Thoracic aorta (tissue), 2 donors: ENCODE data around the gene SPTLC3. TPM values are rescaled to one million over a fixed set of nuclear protein-coding genes. Genes with fewer than 3 reads are reported as not detected.

ENCODE experiments used
- ATAC-seq: fragments of 150-250 bp; one replicate; pipeline ENCODE4 v1.8.0; 2017; ENCODE audit warnings: low read depth; ENCODE audit not compliant: insufficient number of reproducible peaks, low FRiP score
- DNase-seq: peaks from one replicate; pipeline ENCODE4 v3.0.0-alpha.2; 2020; ENCODE audit warnings: low spot score
- H3K27ac ChIP-seq, 2 donors: fragments of 200-600 bp; sonication (generic); 1 replicate in 1 of 2; 2 replicates in 1 of 2; pipeline ENCODE4 v1.5.1; 2016; ENCODE audit warnings: mild to moderate bottlenecking in 2 of 2, moderate library complexity in 2 of 2
- H3K27me3 ChIP-seq: fragments of 200-600 bp; sonication (generic); replicated peaks from 2 replicates; pipeline ENCODE4 v1.6.0; 2016; ENCODE audit warnings: mild to moderate bottlenecking; ENCODE audit not compliant: insufficient read depth
- H3K36me3 ChIP-seq: fragments of 200-600 bp; sonication (generic); one replicate; pipeline ENCODE4 v1.5.1; 2016
- H3K4me1 ChIP-seq, 2 donors: fragments of 200-600 bp; sonication (generic); 1 replicate in 1 of 2; 2 replicates in 1 of 2; pipeline versions ENCODE4 v1.5.1 to v1.6.0; 2016; ENCODE audit warnings: low read depth in 2 of 2, mild to moderate bottlenecking in 1 of 2; ENCODE audit not compliant: control insufficient read depth in 1 of 2
- H3K4me3 ChIP-seq: fragments of 200-600 bp; sonication (generic); 2 replicates; pipeline ENCODE4 v1.5.1; 2016; ENCODE audit warnings: mild to moderate bottlenecking
- H3K9me3 ChIP-seq: fragments of 200-600 bp; sonication (generic); 2 replicates; pipeline ENCODE4 v1.5.1; 2016
- total RNA-seq, 2 donors: library from RNA; depleted of rRNA; stranded (reverse); fragments of >200 nt; gene quantifications; one replicate each; pipeline versions ENCODE4 v1.1.0 to v1.2.3, GENCODE V29; 2016
- TF ChIP-seq, protein P1 (sequence below): fragments of 200-600 bp; sonication (generic); IDR thresholded peaks from one replicate; pipeline ENCODE4 v1.5.1; 2019; ENCODE audit warnings: antibody characterized with exemption

Gene SPTLC3
- total RNA-seq, 2 donors from 2014 or later: 4.5 to 6.2 TPM

DNA sequence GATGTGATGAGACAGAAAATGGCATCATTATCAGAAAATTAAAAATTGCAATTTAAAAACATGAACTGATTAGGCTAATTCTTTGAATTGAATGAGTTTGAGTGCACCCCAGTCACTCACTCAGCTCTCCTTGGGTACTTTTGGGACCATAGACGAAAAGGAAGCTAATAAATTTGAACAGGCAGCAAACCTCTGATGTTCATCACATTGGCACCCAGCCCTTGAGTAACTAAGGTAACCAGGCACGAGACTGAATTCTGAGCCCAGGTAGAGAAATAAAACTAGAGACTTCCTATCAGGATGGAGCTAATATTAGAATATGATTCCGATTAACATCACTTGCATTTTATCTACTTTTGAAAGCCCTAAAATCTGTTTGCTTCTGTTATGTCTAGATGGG, 131.4 kb downstream of the SPTLC3 start:
- no peaks in the 10 kb centered on the region for H3K9me3 ChIP-seq
- H3K27ac ChIP-seq: no peak overlapping the region
- H3K27me3 ChIP-seq: no peaks in the 10 kb centered on the region
- no peak overlapping the region for H3K4me3 ChIP-seq
- DNase-seq (no peak), ATAC-seq (no peak)
- TF ChIP-seq, protein P1, sequence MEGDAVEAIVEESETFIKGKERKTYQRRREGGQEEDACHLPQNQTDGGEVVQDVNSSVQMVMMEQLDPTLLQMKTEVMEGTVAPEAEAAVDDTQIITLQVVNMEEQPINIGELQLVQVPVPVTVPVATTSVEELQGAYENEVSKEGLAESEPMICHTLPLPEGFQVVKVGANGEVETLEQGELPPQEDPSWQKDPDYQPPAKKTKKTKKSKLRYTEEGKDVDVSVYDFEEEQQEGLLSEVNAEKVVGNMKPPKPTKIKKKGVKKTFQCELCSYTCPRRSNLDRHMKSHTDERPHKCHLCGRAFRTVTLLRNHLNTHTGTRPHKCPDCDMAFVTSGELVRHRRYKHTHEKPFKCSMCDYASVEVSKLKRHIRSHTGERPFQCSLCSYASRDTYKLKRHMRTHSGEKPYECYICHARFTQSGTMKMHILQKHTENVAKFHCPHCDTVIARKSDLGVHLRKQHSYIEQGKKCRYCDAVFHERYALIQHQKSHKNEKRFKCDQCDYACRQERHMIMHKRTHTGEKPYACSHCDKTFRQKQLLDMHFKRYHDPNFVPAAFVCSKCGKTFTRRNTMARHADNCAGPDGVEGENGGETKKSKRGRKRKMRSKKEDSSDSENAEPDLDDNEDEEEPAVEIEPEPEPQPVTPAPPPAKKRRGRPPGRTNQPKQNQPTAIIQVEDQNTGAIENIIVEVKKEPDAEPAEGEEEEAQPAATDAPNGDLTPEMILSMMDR: no peak
- no peaks in the 10 kb centered on the region for H3K36me3 ChIP-seq
- no peaks in the 10 kb centered on the region for H3K4me1 ChIP-seq

DNA sequence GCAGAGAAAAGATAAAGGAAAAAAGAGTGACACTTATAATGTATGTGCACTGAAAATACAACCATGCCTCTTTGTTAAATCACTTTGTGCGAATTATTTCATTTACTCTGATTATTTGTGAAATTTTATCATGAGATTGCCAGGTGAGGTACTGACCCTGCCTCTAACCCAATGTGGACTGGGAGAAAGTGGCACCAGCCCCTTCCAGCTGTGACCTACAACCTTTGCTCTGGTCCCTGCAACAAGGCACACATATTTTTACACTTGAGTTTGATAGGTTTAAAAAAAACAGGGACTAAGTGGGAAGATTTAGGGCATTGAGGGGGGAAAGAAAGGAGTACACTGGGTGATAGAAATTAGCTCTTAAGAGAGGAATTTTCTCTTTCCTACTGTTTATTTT, 132.0 kb downstream of the SPTLC3 start:
- DNase-seq (no peak), ATAC-seq (no peak)
- no peaks in the 10 kb centered on the region for H3K9me3 ChIP-seq
- no peak overlapping the region for H3K27ac ChIP-seq
- H3K4me1 ChIP-seq: no peaks in the 10 kb centered on the region
- TF ChIP-seq, protein P1: no peak
- no peaks in the 10 kb centered on the region for H3K36me3 ChIP-seq
- no peaks in the 10 kb centered on the region for H3K27me3 ChIP-seq
- no peak overlapping the region for H3K4me3 ChIP-seq

DNA sequence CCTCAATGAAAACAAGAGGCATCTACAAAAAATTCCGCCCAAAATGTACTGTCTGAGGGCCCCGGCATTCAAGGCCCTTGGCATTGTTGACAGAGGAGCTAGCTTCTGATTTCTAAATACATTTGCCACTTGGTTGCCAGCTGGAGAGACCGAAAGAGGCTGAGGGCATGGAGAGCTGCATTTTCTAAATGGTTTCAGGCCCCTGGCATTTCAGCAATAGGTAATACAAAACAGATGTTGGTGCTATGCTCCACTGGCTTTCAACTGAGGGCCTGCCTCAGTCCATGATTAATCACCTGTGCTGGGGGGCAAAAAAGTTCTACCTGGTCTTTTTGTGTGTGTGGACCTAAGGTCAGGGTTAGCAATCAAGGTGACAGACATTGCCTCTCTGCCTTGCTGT, 132.8 kb downstream of the SPTLC3 start:
- Histone ChIP-seq H3K9me3 (no peaks in the 10 kb centered on the region), H3K27me3 (no peaks in the 10 kb centered on the region), H3K4me3 (no peak overlapping the region), H3K27ac (no peak overlapping the region), H3K4me1 (peaks cover 0 to under 1% of the 10 kb centered on the region in 2 donors), H3K36me3 (no peaks in the 10 kb centered on the region)
- TF ChIP-seq, protein P1: no peak
- no peak for ATAC-seq
- DNase-seq: no peak

DNA sequence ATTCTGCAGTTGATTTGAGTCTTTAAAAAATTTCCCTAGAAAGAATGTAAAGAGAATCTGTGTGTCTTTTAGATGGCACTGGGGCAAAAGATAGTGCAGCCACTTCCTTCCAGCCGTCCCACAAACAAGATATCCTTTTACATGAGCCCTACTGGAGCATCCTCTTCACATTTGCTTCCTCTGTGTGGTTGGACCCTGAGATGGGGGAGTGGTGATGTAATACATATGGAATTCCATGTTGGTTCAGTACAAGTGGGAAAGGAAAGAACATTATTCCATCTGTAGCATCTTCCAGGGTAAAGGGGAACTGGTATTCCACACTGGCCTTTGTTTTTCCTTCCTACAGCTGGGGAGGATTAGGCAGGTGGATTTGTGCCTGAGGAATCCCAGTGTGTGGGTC, 133.4 kb downstream of the SPTLC3 start:
- Histone ChIP-seq H3K9me3 (no peaks in the 10 kb centered on the region), H3K4me1 (peaks cover 0 to 5% of the 10 kb centered on the region in 2 donors), H3K27me3 (no peaks in the 10 kb centered on the region), H3K4me3 (no peak overlapping the region), H3K36me3 (no peaks in the 10 kb centered on the region), H3K27ac (no peak overlapping the region)
- TF ChIP-seq, protein P1: no peak
- ATAC-seq (no peak), DNase-seq (no peak)

DNA sequence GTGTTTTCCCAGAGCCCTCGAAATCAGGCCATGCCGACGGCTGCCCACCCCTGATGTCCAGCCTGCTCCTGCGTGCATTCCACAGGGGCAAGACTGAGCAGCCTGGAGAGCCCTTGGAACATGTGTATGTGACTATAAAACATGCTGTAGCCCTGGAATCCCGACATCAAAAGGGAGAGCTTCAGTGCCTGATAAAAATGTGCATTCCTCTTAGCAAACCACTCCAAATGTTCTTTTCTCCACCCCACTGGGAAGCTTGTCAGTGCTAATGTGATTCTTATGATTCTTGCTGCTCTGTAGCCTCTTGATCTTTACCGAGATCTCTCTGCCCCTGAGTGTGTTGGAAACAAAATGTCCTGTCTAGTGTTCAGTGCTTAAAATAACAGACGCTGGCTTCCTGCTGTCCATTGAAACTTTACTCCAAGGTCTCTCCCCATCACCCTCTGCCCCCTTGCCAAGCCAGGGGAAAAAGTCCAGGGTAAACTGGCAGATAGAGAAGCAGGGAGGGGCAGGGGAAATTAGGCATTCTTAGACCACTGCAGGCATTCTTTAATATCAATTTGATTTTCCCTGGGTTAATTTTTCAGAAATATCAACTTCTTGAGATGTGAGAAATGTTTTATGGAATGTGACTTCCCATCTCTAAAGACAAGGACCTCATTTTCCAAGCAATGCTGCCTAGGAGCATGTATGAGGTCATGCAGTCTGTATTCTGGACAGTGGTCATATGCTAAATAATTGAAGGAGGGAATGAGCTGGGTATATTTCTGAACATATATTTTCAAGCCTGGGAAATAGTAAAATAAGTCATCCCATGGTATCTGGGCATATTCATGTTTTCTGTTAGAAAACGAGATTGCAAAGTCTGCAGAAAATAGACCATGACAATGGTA, 138.5 kb downstream of the SPTLC3 start:
- Histone ChIP-seq H3K27me3 (no peaks in the 10 kb centered on the region), H3K9me3 (no peaks in the 10 kb centered on the region), H3K27ac (no peak overlapping the region), H3K4me3 (no peak overlapping the region), H3K4me1 (peaks cover 0 to 13% of the 10 kb centered on the region in 2 donors), H3K36me3 (peaks cover 2% of the 10 kb centered on the region)
- no peak for ATAC-seq
- TF ChIP-seq, protein P1: no peak
- no peak for DNase-seq
